ENCODE data around the gene RCOR1. TPM values are rescaled to one million over a fixed set of nuclear protein-coding genes. Genes with fewer than 3 reads are reported as not detected.
A peak's percentile ranks its signal among the peaks of the same experiment; 100 is the strongest.

RCOR1 gene
- total RNA-seq, 2 experiments from 2014 or later = 14.8 to 15.3 TPM

- ChIA-PET POLR2A (no interaction called here), CTCF (interaction anchor here (0.6 to 0.9 kb wide), 4 partner anchors 25 to 462 kb away, joined by 3 to 5 read pairs (median 3); no protein-coding TSS in a partner anchor)
- Mint-ChIP-seq H3K36me3 (ENCODE audit: low read depth) (no peaks in the 10 kb centered on the region), H3K27me3 (no peaks in the 10 kb centered on the region), H3K4me1 (peaks cover 52% of the 10 kb centered on the region), H3K9me3 (ENCODE audit: low read depth) (no peaks in the 10 kb centered on the region), H3K27ac (peak overlapping the region; percentile 71), H3K4me3 (no peak overlapping the region)
- intact Hi-C loops (cut with DNase I, micrococcal nuclease) = no loop called here
- ATAC-seq = no peak
- DNase-seq = no peak
Measured at GRCh38 chr14:102644523-102644922, 52.1 kb downstream of the RCOR1 start.

GRCh38 chr14:102645746-102646440 lies 53.4 kb downstream of the RCOR1 start:
- POLR2A ChIA-PET = no interaction called here
- intact Hi-C loops (cut with DNase I, micrococcal nuclease) = no loop called here
- CTCF ChIA-PET = interaction anchor here (0.5 to 1.5 kb wide), 6 partner anchors 10 to 116 kb away, joined by 3 to 6 read pairs (median 4); no protein-coding TSS in a partner anchor
- peak overlapping the region; percentile 39 for H3K27ac Mint-ChIP-seq
- H3K4me3 Mint-ChIP-seq = no peak overlapping the region
- DNase-seq (no peak), ATAC-seq (peak; percentile 76)
- H3K4me1 Mint-ChIP-seq = peaks cover 56% of the 10 kb centered on the region
- no peaks in the 10 kb centered on the region for H3K36me3 Mint-ChIP-seq (ENCODE audit: low read depth)
- no peaks in the 10 kb centered on the region for H3K9me3 Mint-ChIP-seq (ENCODE audit: low read depth)
- no peaks in the 10 kb centered on the region for H3K27me3 Mint-ChIP-seq

- H3K27ac Mint-ChIP-seq = peak overlapping the region; percentile 39
- no peaks in the 10 kb centered on the region for H3K36me3 Mint-ChIP-seq (ENCODE audit: low read depth)
- ATAC-seq (no peak), DNase-seq (no peak)
- ChIA-PET POLR2A (no interaction called here), CTCF (interaction anchor here (0.7 to 1.5 kb wide), 4 partner anchors 9 to 117 kb away, joined by 3 to 6 read pairs (median 4); no protein-coding TSS in a partner anchor)
- intact Hi-C loops (cut with DNase I, micrococcal nuclease) = no loop called here
- H3K4me3 Mint-ChIP-seq = no peak overlapping the region
- H3K4me1 Mint-ChIP-seq = peaks cover 57% of the 10 kb centered on the region
- H3K27me3 Mint-ChIP-seq = no peaks in the 10 kb centered on the region
- no peaks in the 10 kb centered on the region for H3K9me3 Mint-ChIP-seq (ENCODE audit: low read depth)
Measured at GRCh38 chr14:102646615-102647014, 54.2 kb downstream of the RCOR1 start.

- H3K36me3 Mint-ChIP-seq (ENCODE audit: low read depth) = peaks cover 10% of the 10 kb centered on the region
- no peak overlapping the region for H3K4me3 Mint-ChIP-seq
- intact Hi-C loops (cut with DNase I, micrococcal nuclease) = no loop called here
- peaks cover 36% of the 10 kb centered on the region for H3K4me1 Mint-ChIP-seq
- H3K27ac Mint-ChIP-seq = no peak overlapping the region
- ChIA-PET CTCF (interaction anchor here (0.6 to 1.8 kb wide), 2 partner anchors 45 to 57 kb away, joined by 3 to 5 read pairs; no protein-coding TSS in a partner anchor), POLR2A (no interaction called here)
- DNase-seq (no peak), ATAC-seq (no peak)
- peaks cover 5% of the 10 kb centered on the region for H3K9me3 Mint-ChIP-seq (ENCODE audit: low read depth)
- no peaks in the 10 kb centered on the region for H3K27me3 Mint-ChIP-seq
Measured at GRCh38 chr14:102652194-102652593, 59.7 kb downstream of the RCOR1 start.

- Mint-ChIP-seq H3K27ac (peak overlapping the region; percentile 35), H3K36me3 (ENCODE audit: low read depth) (peaks cover 10% of the 10 kb centered on the region), H3K27me3 (no peaks in the 10 kb centered on the region), H3K9me3 (ENCODE audit: low read depth) (peaks cover 5% of the 10 kb centered on the region), H3K4me1 (peaks cover 33% of the 10 kb centered on the region), H3K4me3 (no peak overlapping the region)
- peak; percentile 95 for ATAC-seq
- DNase-seq = peak; percentile 60
- intact Hi-C loops (cut with DNase I, micrococcal nuclease) = no loop called here
- ChIA-PET POLR2A (interaction anchor here (0.6 to 0.7 kb wide), 3 partner anchors 57 to 299 kb away, joined by 4 to 8 read pairs (median 5); no protein-coding TSS in a partner anchor), CTCF (interaction anchor here (0.6 to 2.4 kb wide), 4 partner anchors 28 to 60 kb away, joined by 3 to 10 read pairs (median 4); no protein-coding TSS in a partner anchor)
Measured at GRCh38 chr14:102654298-102654697, 61.8 kb downstream of the RCOR1 start.

GRCh38 chr14:102655137-102655536 lies 62.7 kb downstream of the RCOR1 start:
- H3K27me3 Mint-ChIP-seq = no peaks in the 10 kb centered on the region
- ATAC-seq = no peak
- peaks cover 36% of the 10 kb centered on the region for H3K4me1 Mint-ChIP-seq
- CTCF ChIA-PET = interaction anchor here (1.1 to 2.4 kb wide), 3 partner anchors 9 to 61 kb away, joined by 3 to 10 read pairs (median 5); no protein-coding TSS in a partner anchor
- DNase-seq = no peak
- POLR2A ChIA-PET = no interaction called here
- H3K4me3 Mint-ChIP-seq = no peak overlapping the region
- no peak overlapping the region for H3K27ac Mint-ChIP-seq
- H3K9me3 Mint-ChIP-seq (ENCODE audit: low read depth) = peaks cover 5% of the 10 kb centered on the region
- intact Hi-C loops (cut with DNase I, micrococcal nuclease) = no loop called here
- peaks cover 10% of the 10 kb centered on the region for H3K36me3 Mint-ChIP-seq (ENCODE audit: low read depth)

GRCh38 chr14:102659797-102660196 lies 67.3 kb downstream of the RCOR1 start:
- Mint-ChIP-seq H3K4me1 (peaks cover 34% of the 10 kb centered on the region), H3K36me3 (ENCODE audit: low read depth) (peaks cover 2% of the 10 kb centered on the region), H3K4me3 (no peak overlapping the region), H3K27ac (no peak overlapping the region), H3K9me3 (ENCODE audit: low read depth) (no peaks in the 10 kb centered on the region), H3K27me3 (no peaks in the 10 kb centered on the region)
- intact Hi-C loops (cut with DNase I, micrococcal nuclease) = no loop called here
- no peak for ATAC-seq
- DNase-seq = no peak
- POLR2A ChIA-PET = no interaction called here
- CTCF ChIA-PET = interaction anchor here (1.2 to 1.3 kb wide), 3 partner anchors 9 to 35 kb away, joined by 3 to 4 read pairs (median 3); no protein-coding TSS in a partner anchor

GRCh38 chr14:102661614-102662013 lies 69.2 kb downstream of the RCOR1 start:
- peaks cover 30% of the 10 kb centered on the region for H3K4me1 Mint-ChIP-seq
- DNase-seq = no peak
- no peak for ATAC-seq
- POLR2A ChIA-PET = no interaction called here
- no peak overlapping the region for H3K27ac Mint-ChIP-seq
- no peaks in the 10 kb centered on the region for H3K27me3 Mint-ChIP-seq
- no peaks in the 10 kb centered on the region for H3K9me3 Mint-ChIP-seq (ENCODE audit: low read depth)
- H3K36me3 Mint-ChIP-seq (ENCODE audit: low read depth) = peaks cover 2% of the 10 kb centered on the region
- intact Hi-C loops (cut with DNase I, micrococcal nuclease) = no loop called here
- no peak overlapping the region for H3K4me3 Mint-ChIP-seq
- CTCF ChIA-PET = no interaction called here

GRCh38 chr14:102662636-102663430 lies 70.4 kb downstream of the RCOR1 start:
- no peak for DNase-seq
- H3K36me3 Mint-ChIP-seq (ENCODE audit: low read depth) = peaks cover 2% of the 10 kb centered on the region
- peaks cover 32% of the 10 kb centered on the region for H3K4me1 Mint-ChIP-seq
- ATAC-seq = no peak
- intact Hi-C loops (cut with DNase I, micrococcal nuclease) = no loop called here
- POLR2A ChIA-PET = no interaction called here
- H3K9me3 Mint-ChIP-seq (ENCODE audit: low read depth) = no peaks in the 10 kb centered on the region
- CTCF ChIA-PET = interaction anchor here (0.7 to 1.2 kb wide), 6 partner anchors 17 to 989 kb away, joined by 3 to 6 read pairs (median 3); no protein-coding TSS in a partner anchor
- H3K4me3 Mint-ChIP-seq = no peak overlapping the region
- H3K27ac Mint-ChIP-seq = no peak overlapping the region
- H3K27me3 Mint-ChIP-seq = no peaks in the 10 kb centered on the region

- Mint-ChIP-seq H3K27me3 (no peaks in the 10 kb centered on the region), H3K27ac (no peak overlapping the region), H3K4me3 (no peak overlapping the region), H3K4me1 (peaks cover 33% of the 10 kb centered on the region), H3K9me3 (ENCODE audit: low read depth) (no peaks in the 10 kb centered on the region), H3K36me3 (ENCODE audit: low read depth) (peaks cover 2% of the 10 kb centered on the region)
- ATAC-seq (no peak), DNase-seq (no peak)
- ChIA-PET POLR2A (no interaction called here), CTCF (interaction anchor here (0.7 to 1.2 kb wide), 5 partner anchors 31 to 989 kb away, joined by 3 read pairs; no protein-coding TSS in a partner anchor)
- intact Hi-C loops (cut with DNase I, micrococcal nuclease) = no loop called here
Measured at GRCh38 chr14:102663440-102663839, 71.0 kb downstream of the RCOR1 start.

GRCh38 chr14:102665621-102666020 lies 73.2 kb downstream of the RCOR1 start:
- peaks cover 2% of the 10 kb centered on the region for H3K36me3 Mint-ChIP-seq (ENCODE audit: low read depth)
- no peaks in the 10 kb centered on the region for H3K9me3 Mint-ChIP-seq (ENCODE audit: low read depth)
- H3K4me1 Mint-ChIP-seq = peaks cover 24% of the 10 kb centered on the region
- no peaks in the 10 kb centered on the region for H3K27me3 Mint-ChIP-seq
- H3K4me3 Mint-ChIP-seq = no peak overlapping the region
- ChIA-PET CTCF (interaction anchor here (0.7 kb wide), 1 partner anchor 36 kb away, joined by 3 read pairs; no protein-coding TSS in a partner anchor), POLR2A (no interaction called here)
- intact Hi-C loops (cut with DNase I, micrococcal nuclease) = no loop called here
- ATAC-seq = no peak
- H3K27ac Mint-ChIP-seq = no peak overlapping the region
- DNase-seq = no peak
